HG03354 (cell line): ENCODE data around the gene CCSER1.

Experiments
- ATAC-seq: cut with Tn5 transposase; IDR thresholded peaks from one replicate; pipeline ENCODE4 v1.9.1; 2021; ENCODE audit warnings: mild to moderate bottlenecking; ENCODE audit not compliant: unreplicated experiment, poor library complexity, severe bottlenecking

The CCSER1 gene

DNA sequence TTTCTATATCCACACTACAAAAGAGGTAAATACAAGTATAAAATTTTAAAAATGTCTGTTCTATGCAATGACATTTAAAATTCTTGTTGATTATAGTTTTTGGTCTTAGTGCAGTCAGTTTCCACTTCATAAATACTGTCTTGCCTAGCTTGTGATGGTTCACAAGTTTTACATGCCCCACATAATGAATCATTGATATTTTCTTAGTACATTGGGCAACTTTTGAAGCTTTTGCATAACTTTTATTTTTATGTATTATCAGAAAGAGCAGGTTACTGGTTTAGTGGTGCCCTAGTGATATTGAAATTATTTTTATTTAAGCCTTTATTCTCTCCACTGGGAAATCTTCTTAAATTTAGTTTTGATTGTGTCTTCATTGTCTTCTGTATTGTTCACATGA is 388.0 kb downstream of the CCSER1 start:
- no peak for ATAC-seq

DNA sequence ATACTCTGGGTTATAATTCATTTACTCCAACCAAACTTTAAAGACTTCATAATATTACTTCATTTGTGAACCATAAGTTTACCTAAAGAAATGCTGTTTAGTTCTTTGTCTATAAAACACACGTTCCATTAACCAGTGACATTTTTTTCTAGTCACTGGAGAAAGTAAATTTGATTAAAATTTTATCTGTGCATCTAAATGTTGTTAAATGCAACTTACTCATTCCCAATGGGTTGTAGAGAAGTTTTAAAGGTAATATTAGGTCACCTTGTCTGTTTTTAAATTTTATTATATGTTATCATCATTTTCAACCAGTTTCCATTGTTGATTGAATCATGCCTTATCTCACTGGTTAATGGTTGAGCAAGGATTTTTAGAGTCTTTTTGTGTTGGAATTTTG is 401.4 kb downstream of the CCSER1 start:
- ATAC-seq, result no peak

GRCh38 chr4:90536408-90536807 is 409.2 kb downstream of the CCSER1 start:
- ATAC-seq, result no peak

- ATAC-seq, result no peak
These were observed 410.3 kb downstream of the CCSER1 start for GRCh38 chr4:90537491-90537890.

DNA sequence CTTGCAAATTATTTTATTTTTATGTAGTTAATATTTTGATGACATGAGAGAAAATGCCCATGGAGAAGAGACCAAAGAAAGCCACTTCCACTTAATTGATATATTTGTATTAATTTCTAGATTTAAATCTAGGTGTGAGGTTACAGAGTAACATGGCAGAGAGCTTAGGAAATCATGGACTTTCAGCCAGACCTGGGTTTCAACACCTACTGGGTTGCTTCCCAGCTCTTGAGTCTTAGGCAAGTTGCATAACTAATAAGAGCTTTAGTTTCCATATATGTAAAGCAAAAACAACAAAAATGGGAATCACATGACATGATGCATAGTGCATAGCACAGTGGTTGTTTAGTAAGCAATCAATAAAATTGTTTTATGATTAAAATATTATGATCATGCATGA is 413.3 kb downstream of the CCSER1 start:
- ATAC-seq, result no peak

- ATAC-seq, result no peak
These were observed 415.0 kb downstream of the CCSER1 start for GRCh38 chr4:90542216-90542615.

DNA sequence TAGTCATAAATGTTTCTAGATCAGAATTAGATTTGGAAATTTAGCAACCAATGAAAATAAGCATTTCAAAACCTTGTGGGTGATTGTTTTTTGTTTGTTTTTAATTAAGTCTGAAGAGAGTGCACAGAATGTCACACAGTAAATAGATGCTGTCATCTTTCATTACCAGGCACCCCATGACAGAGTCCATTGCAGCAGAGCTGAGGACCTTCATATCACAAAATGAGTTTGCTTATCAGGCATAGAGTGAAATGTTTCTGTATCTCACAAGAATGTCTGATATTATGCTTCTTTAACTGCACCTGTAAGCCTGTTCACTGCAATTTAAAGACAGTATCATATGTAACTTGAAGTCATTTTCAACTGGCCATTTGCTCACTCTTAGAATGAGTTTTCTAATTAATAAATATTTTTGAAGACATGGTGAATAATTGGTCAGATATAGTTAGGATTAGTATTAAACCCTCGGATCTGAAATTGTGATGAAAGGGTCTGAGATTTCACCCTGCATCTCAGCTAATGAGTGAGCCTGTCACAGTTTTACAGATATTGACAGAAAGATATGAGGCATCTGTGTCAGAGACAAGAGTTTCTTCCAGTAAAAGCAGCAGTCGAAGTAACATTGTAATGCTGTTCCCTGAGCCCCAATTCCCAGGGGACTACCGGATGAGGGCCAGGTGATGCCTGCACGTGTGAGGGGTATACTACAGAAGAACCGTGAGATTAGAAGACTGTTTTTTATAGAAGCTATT is 416.4 kb downstream of the CCSER1 start:
- no peak for ATAC-seq

- ATAC-seq, result no peak
These were observed 417.4 kb downstream of the CCSER1 start for GRCh38 chr4:90544532-90545045.

DNA sequence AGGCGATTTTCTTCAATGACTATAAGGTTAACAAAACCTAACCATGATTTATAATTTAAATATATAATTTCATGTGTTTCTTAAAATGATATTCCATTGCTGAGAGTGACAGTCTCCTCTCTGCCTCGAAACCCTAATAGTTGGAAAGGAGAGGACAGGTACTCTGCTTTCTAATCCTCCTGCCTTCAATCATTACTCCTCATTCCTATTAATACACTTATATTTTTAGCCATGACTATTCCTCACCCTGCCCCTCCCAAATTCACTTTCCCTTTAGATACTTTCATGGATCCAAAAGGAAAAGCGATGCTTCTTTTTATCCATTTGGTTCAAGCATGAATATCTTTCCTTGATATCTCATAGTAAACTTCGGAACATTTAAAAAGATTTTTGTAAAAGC is 418.2 kb downstream of the CCSER1 start:
- no peak for ATAC-seq

- ATAC-seq, result no peak
These were observed 418.9 kb downstream of the CCSER1 start for GRCh38 chr4:90546114-90546513.

DNA sequence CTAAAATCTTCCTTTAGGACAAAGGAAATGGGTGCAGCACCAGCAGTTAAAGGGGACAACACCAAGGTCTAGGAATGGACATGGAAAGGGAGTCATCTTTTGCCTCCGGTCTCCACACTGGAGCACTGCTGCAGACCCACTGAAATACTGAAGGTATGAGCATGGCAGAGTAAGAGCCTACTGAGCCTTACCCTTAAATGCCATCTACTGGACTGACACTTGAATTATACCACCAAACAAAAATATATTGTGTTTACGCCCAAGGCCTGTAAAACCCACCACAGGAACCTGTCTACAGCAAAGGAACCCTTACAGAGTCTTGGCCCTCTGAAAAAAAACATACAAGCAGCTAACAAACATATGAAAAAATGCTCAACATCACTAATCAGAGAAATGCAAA is 443.4 kb downstream of the CCSER1 start:
- ATAC-seq, result no peak

GRCh38 chr4:90572996-90573395 is 445.8 kb downstream of the CCSER1 start:
- no peak for ATAC-seq

GRCh38 chr4:90575371-90575770 is 448.2 kb downstream of the CCSER1 start:
- ATAC-seq, result no peak

GRCh38 chr4:90580326-90580725 is 453.1 kb downstream of the CCSER1 start:
- no peak for ATAC-seq

DNA sequence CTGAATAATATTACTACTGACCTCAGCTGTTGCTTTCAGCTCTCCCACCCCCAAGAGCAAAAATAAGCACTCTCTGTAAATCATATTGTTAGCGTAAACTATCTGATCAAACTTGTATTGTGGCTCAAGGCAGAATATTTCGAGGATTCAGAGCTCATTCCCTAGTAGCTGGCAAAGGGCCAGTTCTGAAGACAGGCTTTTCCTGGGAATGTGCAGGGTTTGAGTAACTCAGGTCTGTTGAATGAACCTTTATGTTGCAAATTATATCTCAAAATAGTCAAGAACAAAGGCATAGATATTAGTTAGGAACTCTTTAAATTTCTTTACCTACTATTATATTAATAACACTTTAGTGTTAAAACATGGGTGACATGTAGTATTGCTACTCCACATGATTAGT is 454.9 kb downstream of the CCSER1 start:
- no peak for ATAC-seq

DNA sequence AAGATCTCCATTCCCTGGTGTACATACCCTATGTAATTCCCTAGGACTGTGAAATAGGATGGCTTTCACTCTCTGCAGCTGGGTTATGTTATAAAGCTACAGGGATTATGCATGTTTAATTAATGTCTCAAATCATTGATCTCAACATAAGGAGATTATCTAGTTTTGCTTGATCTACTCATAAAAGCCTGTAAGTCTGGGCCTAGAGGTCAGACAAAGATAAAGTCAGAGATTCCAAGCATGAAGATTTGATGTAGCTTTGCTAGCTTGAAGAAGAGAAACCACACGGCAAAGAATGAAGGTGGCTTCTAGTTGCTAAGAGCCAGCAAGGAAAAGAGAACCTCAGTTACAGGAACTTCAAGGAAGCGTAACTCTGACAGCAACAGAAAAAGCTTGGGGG is 456.9 kb downstream of the CCSER1 start:
- no peak for ATAC-seq

DNA sequence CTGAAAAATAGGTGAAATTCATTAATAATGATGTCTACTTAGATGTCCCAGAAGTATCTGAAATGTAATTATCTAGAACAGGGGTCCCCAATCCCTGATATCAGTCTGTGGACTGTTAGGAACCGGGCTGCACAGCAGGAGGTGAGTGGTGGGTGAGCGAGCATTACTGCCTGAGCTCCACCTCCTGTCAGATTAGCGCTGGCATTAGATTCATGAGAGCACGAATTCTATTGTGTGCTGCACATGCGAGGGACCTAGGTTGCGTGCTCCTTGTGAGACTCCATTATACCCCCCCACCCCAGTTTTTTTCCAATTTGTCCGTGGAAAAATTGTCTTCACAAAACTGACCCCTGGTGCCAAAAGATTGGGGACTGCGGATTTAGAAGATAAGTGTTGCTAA is 458.8 kb downstream of the CCSER1 start:
- no peak for ATAC-seq

DNA sequence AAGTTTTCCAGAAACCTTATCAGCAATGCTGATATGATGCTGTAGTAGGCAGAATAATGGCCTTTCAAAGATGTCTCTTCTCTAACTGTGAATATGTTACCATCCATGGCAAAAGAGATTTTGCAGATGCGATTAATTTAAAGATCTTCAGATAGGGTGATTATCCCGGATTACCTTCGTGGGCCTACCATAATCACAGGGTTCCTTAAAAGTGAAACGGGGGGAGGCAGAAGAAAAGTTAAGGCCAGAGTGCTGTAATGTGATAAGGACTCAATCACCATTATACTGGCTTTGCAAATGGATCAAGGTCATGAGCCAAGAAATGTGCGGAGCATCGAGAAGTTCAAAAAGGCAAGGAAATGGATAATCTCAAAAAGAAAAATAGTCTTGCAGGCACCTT is 459.6 kb downstream of the CCSER1 start:
- no peak for ATAC-seq

- ATAC-seq, result no peak
These were observed 470.7 kb downstream of the CCSER1 start for GRCh38 chr4:90597927-90598326.

DNA sequence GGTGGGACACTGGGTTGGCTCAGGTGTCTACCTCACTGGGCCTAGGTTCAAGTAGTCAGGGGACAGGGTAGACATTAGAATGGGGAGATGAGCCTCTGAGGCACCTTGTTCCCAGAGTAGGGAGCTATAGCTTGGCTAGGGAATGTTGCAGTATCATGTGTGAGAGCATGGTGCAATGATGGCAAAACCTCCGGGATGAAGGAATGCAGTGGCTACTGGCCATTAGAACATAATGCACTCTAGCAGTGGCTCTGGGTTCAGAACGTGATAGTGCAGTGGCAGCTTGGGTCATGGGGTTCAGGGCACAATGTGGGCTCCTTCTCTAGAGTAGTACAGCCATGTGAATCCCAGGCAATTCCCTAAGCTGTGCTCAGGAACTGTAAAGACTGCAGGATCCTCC is 471.5 kb downstream of the CCSER1 start:
- ATAC-seq, result no peak

DNA sequence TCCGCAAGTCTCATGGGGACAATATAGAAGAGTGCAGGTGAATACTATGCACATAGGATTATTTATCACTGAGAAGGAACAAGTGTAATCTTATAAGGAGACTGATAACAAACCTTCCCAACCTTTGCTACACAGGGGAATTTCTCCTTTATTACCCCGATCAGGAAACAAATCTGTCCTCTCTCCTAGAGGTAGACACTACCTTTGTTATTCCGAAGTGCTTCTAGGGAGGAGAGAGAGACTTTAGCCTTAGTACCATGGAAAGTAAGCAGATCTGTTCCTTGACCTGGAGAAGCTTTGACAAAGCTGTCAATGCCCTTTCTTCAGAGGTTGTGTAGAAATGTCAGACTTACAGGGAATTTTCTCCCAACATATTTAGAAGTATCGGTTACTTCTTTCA is 475.5 kb downstream of the CCSER1 start:
- ATAC-seq, result no peak

- no peak for ATAC-seq
These were observed 476.3 kb downstream of the CCSER1 start for GRCh38 chr4:90603540-90603939.
